ENCODE results near the gene SEC14L1. TPM values are rescaled to one million over a fixed set of nuclear protein-coding genes. Genes with fewer than 3 reads are reported as not detected.
A peak's percentile ranks its signal among the peaks of the same experiment; 100 is the strongest.
"Not testable (repeated sequence)": the region's sequence is repeated elsewhere in the genome, so short reads cannot be mapped to it uniquely, and the experiment has no call there.

Gene SEC14L1
- total RNA-seq, 4 donors from 2014 or later, result 51.1 to 113 (median 81.7) TPM

DNA sequence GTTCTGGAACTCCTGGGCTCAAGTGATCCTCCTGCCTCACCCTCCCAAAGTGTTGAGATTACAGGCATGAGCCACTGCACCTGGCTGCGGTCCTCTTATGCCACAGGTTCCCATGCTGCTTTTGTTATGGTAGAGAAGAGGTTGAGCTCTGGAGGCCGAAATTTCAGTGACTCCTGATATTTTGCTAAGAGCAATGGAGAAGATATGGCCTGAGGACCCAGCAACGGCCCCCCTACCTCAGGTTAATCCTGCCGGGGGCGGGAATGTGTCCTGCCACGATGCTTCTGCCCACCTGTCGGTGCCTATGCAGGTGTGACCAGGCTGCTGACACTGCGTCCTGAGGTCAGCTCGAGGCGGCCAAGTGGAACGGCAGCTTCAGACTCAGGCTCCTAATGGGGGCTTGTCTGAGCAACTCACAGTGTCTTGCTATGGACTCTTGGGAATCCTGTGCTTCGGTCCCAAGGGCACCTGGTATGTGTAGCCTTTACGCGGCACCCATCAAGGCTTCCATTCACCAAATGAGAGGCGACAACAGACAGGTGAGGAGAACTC, 7.6 kb upstream of the SEC14L1 start:
- DNase-seq (ENCODE audit: low spot score in 2 of 2), result no peak

GRCh38 chr17:77136420-77136767, 4.4 kb upstream of the SEC14L1 start:
- TF ChIP-seq POLR2A (IDR thresholded peaks at IDR 0.05), result no peak
- no peak for TF ChIP-seq EP300 (IDR thresholded peaks at IDR 0.05)
- TF ChIP-seq, protein P1, sequence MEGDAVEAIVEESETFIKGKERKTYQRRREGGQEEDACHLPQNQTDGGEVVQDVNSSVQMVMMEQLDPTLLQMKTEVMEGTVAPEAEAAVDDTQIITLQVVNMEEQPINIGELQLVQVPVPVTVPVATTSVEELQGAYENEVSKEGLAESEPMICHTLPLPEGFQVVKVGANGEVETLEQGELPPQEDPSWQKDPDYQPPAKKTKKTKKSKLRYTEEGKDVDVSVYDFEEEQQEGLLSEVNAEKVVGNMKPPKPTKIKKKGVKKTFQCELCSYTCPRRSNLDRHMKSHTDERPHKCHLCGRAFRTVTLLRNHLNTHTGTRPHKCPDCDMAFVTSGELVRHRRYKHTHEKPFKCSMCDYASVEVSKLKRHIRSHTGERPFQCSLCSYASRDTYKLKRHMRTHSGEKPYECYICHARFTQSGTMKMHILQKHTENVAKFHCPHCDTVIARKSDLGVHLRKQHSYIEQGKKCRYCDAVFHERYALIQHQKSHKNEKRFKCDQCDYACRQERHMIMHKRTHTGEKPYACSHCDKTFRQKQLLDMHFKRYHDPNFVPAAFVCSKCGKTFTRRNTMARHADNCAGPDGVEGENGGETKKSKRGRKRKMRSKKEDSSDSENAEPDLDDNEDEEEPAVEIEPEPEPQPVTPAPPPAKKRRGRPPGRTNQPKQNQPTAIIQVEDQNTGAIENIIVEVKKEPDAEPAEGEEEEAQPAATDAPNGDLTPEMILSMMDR (IDR thresholded peaks at IDR 0.05), result no peak
- no peak overlapping the region for H3K27ac ChIP-seq
- H3K4me3 ChIP-seq, result no peak overlapping the region
- DNase-seq (ENCODE audit: low spot score in 2 of 2), result no peak
- no peaks in the 10 kb centered on the region for H3K9me3 ChIP-seq
- H3K27me3 ChIP-seq, result no peaks in the 10 kb centered on the region
- H3K4me1 ChIP-seq, result peaks cover 0 to 26% (median 3%) of the 10 kb centered on the region in 4 donors
- H3K36me3 ChIP-seq, result no peaks in the 10 kb centered on the region
- 84 to 90% methylated on average over 8 of the region's 8 CpGs for WGBS, 2 donors

More for the DNA sequence above, 7.6 kb upstream of the SEC14L1 start:
- TF ChIP-seq POLR2A (IDR thresholded peaks at IDR 0.05), result no peak
- TF ChIP-seq, protein P1 (IDR thresholded peaks at IDR 0.05), result no peak
- no peak for TF ChIP-seq EP300 (IDR thresholded peaks at IDR 0.05)
- Histone ChIP-seq H3K27me3 (no peaks in the 10 kb centered on the region), H3K4me3 (no peak overlapping the region), H3K36me3 (no peaks in the 10 kb centered on the region), H3K4me1 (peaks cover 0 to 44% (median 13%) of the 10 kb centered on the region in 4 donors), H3K27ac (peak overlapping the region in 2 of 4 donors; percentile 37 to 83), H3K9me3 (no peaks in the 10 kb centered on the region)
- WGBS, 2 donors, result 91% methylated on average over 13 to 15 of the region's 15 CpGs

DNA sequence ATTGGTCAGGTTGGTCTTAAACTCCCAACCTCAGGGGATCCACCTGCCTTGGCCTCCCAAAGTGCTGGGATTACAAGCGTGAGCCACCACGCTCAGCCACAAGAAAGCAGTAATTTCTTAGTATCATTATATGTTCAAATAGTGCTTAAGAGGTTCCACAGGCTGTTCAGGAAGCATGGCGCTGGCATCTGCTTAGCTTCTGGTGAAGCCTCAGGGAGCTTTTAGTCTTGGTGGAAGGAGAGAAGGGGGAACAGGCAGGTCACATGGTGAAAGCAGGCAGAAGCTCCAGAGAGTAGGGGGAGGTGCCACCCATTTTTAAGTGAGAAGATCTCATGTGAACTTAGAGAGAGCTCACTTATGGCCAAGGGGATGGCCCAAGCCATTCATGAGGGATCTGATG, 3.7 kb upstream of the SEC14L1 start:
- WGBS, 2 donors, result 84 to 97% methylated on average over 3 of the region's 3 CpGs
- Histone ChIP-seq H3K4me1 (peaks cover 0 to 25% (median 5%) of the 10 kb centered on the region in 4 donors), H3K27ac (peak overlapping the region in 1 of 4 donors; percentile 11), H3K36me3 (no peaks in the 10 kb centered on the region), H3K27me3 (no peaks in the 10 kb centered on the region), H3K4me3 (no peak overlapping the region), H3K9me3 (no peaks in the 10 kb centered on the region)
- TF ChIP-seq EP300 (IDR thresholded peaks at IDR 0.05) (no peak), POLR2A (IDR thresholded peaks at IDR 0.05) (no peak)
- TF ChIP-seq, protein P1 (IDR thresholded peaks at IDR 0.05), result no peak
- DNase-seq (ENCODE audit: low spot score in 2 of 2), result no peak

DNA sequence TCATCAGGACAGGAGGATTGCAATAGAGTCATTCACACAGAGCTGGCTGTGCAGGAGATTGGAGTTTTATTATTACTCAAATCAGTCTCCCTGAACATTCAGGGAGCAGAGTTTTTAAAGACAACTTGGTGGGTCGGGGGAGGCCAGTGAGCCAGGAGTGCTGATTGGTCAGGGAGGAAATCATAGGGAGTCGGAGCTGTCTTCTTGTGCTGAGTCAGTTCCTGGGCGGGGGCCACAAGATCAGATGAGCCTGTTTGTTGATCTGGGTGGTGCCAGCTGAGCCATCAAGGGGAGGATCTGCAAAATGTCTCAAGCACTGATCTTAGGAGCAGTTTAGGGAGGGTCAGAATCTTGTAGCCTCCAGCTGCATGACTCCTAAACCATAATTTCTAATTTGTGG, 2.9 kb upstream of the SEC14L1 start:
- not testable (repeated sequence) for H3K9me3 ChIP-seq; H3K36me3 ChIP-seq; H3K27me3 ChIP-seq; H3K4me3 ChIP-seq; DNase-seq (ENCODE audit: low spot score in 2 of 2)
- H3K4me1 ChIP-seq, result peaks cover 0 to 29% (median 8%) of the 10 kb centered on the region in 4 donors
- WGBS, 2 donors, result 64 to 88% methylated on average over 3 of the region's 3 CpGs
- peak overlapping the region in 1 of 4 donors; percentile 34 for H3K27ac ChIP-seq

GRCh38 chr17:77140166-77140877, 447 bp upstream of the SEC14L1 start:
- 1% methylated on average over 27 to 57 of the region's 67 CpGs for WGBS, 2 donors
- TF ChIP-seq EP300 (IDR thresholded peaks at IDR 0.05), result peak; percentile 89 to 98
- TF ChIP-seq, protein P1 (IDR thresholded peaks at IDR 0.05), result peak in 2 of 5 experiments; percentile 52 to 62
- TF ChIP-seq POLR2A (IDR thresholded peaks at IDR 0.05), result peak; percentile 94 to 98
- Histone ChIP-seq H3K9me3 (no peaks in the 10 kb centered on the region), H3K36me3 (peaks cover 0 to 24% (median 0%) of the 10 kb centered on the region in 3 donors), H3K27ac (peak overlapping the region; percentile 94 to 96 (median 95)), H3K27me3 (no peaks in the 10 kb centered on the region), H3K4me3 (peak overlapping the region; percentile 60 to 99 (median 96)), H3K4me1 (peaks cover 0 to 53% (median 17%) of the 10 kb centered on the region in 4 donors)
- DNase-seq (ENCODE audit: low spot score in 2 of 2), result peak; percentile 97 to 99
